K562 (cell line): Measurements from ENCODE around the gene SIK3. TPM values are rescaled to one million over a fixed set of nuclear protein-coding genes. Genes with fewer than 3 reads are reported as not detected.

Source experiments
- ARHGAP35 ChIP-seq: fragments of 450-650 bp; IDR thresholded peaks from 2 replicates; pipeline ENCODE4 v1.6.1; 2018; ENCODE audit not compliant: partially characterized antibody
- BHLHE40 ChIP-seq: IDR thresholded peaks from 2 replicates; pipeline ENCODE4 v1.6.1; 2011; ENCODE audit warnings: low read length, improper control_type of control experiment
- BRD9 ChIP-seq: fragments of 450-650 bp; IDR thresholded peaks from 2 replicates; pipeline ENCODE4 v1.6.1; 2018; ENCODE audit warnings: low read depth; ENCODE audit not compliant: partially characterized antibody
- CREBBP ChIP-seq: IDR thresholded peaks from one replicate; pipeline ENCODE4 v1.6.1; 2012; ENCODE audit warnings: low read depth, mild to moderate bottlenecking, control low read depth, inconsistent platforms, low read length
- CSDE1 ChIP-seq, 2 experiments: fragments of 450-650 bp; IDR thresholded peaks; 2 replicates each; pipeline ENCODE4 v1.6.1; 2016; ENCODE audit warnings: mild to moderate bottlenecking in 1 of 2
- EP300 ChIP-seq: IDR thresholded peaks from 2 replicates; pipeline ENCODE4 v1.6.1; 2012; ENCODE audit warnings: low read length, improper control_type of control experiment
- ETV6 ChIP-seq, 3 experiments: fragments of 150-350 bp in 1 of 3; sonication (generic) in 1 of 3; formaldehyde crosslinking in 1 of 3; IDR thresholded peaks; 2 replicates each; pipeline versions ENCODE4 v1.6.1 to v1.8.0; 2014 to 2022; ENCODE audit warnings: borderline replicate concordance in 2 of 3, low read depth in 2 of 3, antibody characterized with exemption in 1 of 3, low read length in 1 of 3, mild to moderate bottlenecking in 1 of 3, missing genetic modification reagents in 1 of 3
- IRF2 ChIP-seq: sonication (generic); formaldehyde crosslinking; IDR thresholded peaks from 2 replicates; pipeline ENCODE4 v1.8.1; 2022; ENCODE audit warnings: mild to moderate bottlenecking, missing genetic modification reagents
- KDM1A ChIP-seq, 2 experiments: fragments of 450-650 bp; IDR thresholded peaks; 2 replicates each; pipeline ENCODE4 v1.6.1; 2016; ENCODE audit warnings: mild to moderate bottlenecking in 2 of 2
- MAZ ChIP-seq, 2 experiments: fragments of 450-650 bp in 1 of 2; sonication (generic) in 1 of 2; formaldehyde crosslinking; IDR thresholded peaks in 1 of 2; conservative IDR thresholded peaks in 1 of 2; 2 replicates each; pipeline versions ENCODE4 v1.4.0 to v1.5.0; 2020; ENCODE audit warnings: mild to moderate bottlenecking in 1 of 2, missing genetic modification reagents in 1 of 2
- POLR2AphosphoS5 ChIP-seq: IDR thresholded peaks from 2 replicates; pipeline ENCODE4 v1.6.1; 2011; ENCODE audit warnings: mild to moderate bottlenecking, low read depth, low read length, moderate library complexity; ENCODE audit not compliant: control insufficient read depth, insufficient read depth
- POLR3G ChIP-seq: IDR thresholded peaks from 2 replicates; pipeline ENCODE4 v1.6.1; 2011; ENCODE audit not compliant: insufficient read length, insufficient replicate concordance; ENCODE audit errors: extremely low read depth
- TBL1XR1 ChIP-seq, 2 experiments: IDR thresholded peaks; 2 replicates each; pipeline ENCODE4 v1.6.1; 2012; ENCODE audit warnings: improper control_type of control experiment in 2 of 2, low read length in 2 of 2, mild to moderate bottlenecking in 1 of 2
- TFE3 ChIP-seq: fragments of 450-650 bp; formaldehyde crosslinking; IDR thresholded peaks from 2 replicates; pipeline ENCODE4 v1.4.0; 2020; ENCODE audit warnings: mild to moderate bottlenecking, mixed read lengths
- ZNF780A ChIP-seq: fragments of 250-450 bp; sonication (Bioruptor Pico); IDR thresholded peaks from 2 replicates; pipeline ENCODE4 v1.5.0; 2021; ENCODE audit warnings: mild to moderate bottlenecking
- polyA plus RNA-seq, 8 experiments: library from polyadenylated mRNA; depleted of rRNA in 4 of 8; stranded (reverse) in 5 of 8; unstranded in 3 of 8; fragments of >200 nt; fragmentation: Nextera tagmentation in 2 of 8; fragmentation: Illumina TruSeq in 1 of 8; extraction: Ambion mirVana in 2 of 8; extraction: Trizol in 1 of 8; gene quantifications; 2 replicates each; pipeline versions ENCODE4 v1.2.1 to v1.2.3, GENCODE V29; 2011 to 2014; ENCODE audit warnings: inconsistent platforms in 1 of 8, missing spikeins in 1 of 8
- total RNA-seq, 7 experiments: library from RNA; depleted of rRNA in 6 of 7; stranded (reverse); fragments of >200 nt in 6 of 7; fragmentation: Illumina TruSeq in 2 of 7; extraction: Trizol in 2 of 7; gene quantifications; 2 replicates each; pipeline versions ENCODE4 v1.2.1 to v1.2.3, GENCODE V29; 2011 to 2021; ENCODE audit warnings: low replicate concordance in 1 of 7
- TF ChIP-seq, protein P1 (sequence below): fragments of 450-650 bp; IDR thresholded peaks from 2 replicates; pipeline ENCODE4 v1.6.1; 2016; ENCODE audit warnings: missing biosample characterization, missing genetic modification characterization
- TF ChIP-seq, protein P2 (sequence below): fragments of 200-400 bp; formaldehyde crosslinking; IDR thresholded peaks from 2 replicates; pipeline ENCODE4 v1.6.1; 2017; ENCODE audit warnings: mild to moderate bottlenecking, low read depth, low read length, moderate library complexity
- TF ChIP-seq, protein P3 (sequence below): fragments of 450-650 bp; IDR thresholded peaks from 2 replicates; pipeline ENCODE4 v1.6.1; 2018; ENCODE audit not compliant: partially characterized antibody

The SIK3 gene
- total and polyA plus RNA-seq, 9 of the 15 experiments (the other 6 are each of a cell fraction or from before 2014, with no cell fraction given), result 1.6 to 21.6 (median 8.0) TPM

GRCh38 chr11:117095284-117096161 is 2.7 kb downstream of the SIK3 start (continued):
- TF ChIP-seq ETV6 (IDR thresholded peaks at IDR 0.05; ENCODE audit: borderline replicate concordance in 1 of 2, low read depth in 2 of 2, low read length in 1 of 2), result no peak
- no peak for TF ChIP-seq ETV6 (CRISPR knock-in tag; IDR thresholded peaks at IDR 0.05; ENCODE audit: borderline replicate concordance)
- no peak for TF ChIP-seq POLR3G
- TF ChIP-seq EP300, result peak; percentile 47; the same call in 1 of the 2 replicates
- TF ChIP-seq, protein P1, sequence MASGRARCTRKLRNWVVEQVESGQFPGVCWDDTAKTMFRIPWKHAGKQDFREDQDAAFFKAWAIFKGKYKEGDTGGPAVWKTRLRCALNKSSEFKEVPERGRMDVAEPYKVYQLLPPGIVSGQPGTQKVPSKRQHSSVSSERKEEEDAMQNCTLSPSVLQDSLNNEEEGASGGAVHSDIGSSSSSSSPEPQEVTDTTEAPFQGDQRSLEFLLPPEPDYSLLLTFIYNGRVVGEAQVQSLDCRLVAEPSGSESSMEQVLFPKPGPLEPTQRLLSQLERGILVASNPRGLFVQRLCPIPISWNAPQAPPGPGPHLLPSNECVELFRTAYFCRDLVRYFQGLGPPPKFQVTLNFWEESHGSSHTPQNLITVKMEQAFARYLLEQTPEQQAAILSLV (tag), result 0 out of 2 replicates have a peak, but pooled peaks have one; percentile 13
- TF ChIP-seq KDM1A (IDR thresholded peaks at IDR 0.05), result peak; percentile 94
- TF ChIP-seq, protein P2, sequence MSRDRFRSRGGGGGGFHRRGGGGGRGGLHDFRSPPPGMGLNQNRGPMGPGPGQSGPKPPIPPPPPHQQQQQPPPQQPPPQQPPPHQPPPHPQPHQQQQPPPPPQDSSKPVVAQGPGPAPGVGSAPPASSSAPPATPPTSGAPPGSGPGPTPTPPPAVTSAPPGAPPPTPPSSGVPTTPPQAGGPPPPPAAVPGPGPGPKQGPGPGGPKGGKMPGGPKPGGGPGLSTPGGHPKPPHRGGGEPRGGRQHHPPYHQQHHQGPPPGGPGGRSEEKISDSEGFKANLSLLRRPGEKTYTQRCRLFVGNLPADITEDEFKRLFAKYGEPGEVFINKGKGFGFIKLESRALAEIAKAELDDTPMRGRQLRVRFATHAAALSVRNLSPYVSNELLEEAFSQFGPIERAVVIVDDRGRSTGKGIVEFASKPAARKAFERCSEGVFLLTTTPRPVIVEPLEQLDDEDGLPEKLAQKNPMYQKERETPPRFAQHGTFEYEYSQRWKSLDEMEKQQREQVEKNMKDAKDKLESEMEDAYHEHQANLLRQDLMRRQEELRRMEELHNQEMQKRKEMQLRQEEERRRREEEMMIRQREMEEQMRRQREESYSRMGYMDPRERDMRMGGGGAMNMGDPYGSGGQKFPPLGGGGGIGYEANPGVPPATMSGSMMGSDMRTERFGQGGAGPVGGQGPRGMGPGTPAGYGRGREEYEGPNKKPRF, result no peak
- no peak for TF ChIP-seq BHLHE40
- TF ChIP-seq TBL1XR1 (IDR thresholded peaks at IDR 0.05; ENCODE audit: low read length in 2 of 2), result peak in 1 of 2 experiments; percentile 30; a peak in 1 of 4 replicates
- TF ChIP-seq, protein P3, sequence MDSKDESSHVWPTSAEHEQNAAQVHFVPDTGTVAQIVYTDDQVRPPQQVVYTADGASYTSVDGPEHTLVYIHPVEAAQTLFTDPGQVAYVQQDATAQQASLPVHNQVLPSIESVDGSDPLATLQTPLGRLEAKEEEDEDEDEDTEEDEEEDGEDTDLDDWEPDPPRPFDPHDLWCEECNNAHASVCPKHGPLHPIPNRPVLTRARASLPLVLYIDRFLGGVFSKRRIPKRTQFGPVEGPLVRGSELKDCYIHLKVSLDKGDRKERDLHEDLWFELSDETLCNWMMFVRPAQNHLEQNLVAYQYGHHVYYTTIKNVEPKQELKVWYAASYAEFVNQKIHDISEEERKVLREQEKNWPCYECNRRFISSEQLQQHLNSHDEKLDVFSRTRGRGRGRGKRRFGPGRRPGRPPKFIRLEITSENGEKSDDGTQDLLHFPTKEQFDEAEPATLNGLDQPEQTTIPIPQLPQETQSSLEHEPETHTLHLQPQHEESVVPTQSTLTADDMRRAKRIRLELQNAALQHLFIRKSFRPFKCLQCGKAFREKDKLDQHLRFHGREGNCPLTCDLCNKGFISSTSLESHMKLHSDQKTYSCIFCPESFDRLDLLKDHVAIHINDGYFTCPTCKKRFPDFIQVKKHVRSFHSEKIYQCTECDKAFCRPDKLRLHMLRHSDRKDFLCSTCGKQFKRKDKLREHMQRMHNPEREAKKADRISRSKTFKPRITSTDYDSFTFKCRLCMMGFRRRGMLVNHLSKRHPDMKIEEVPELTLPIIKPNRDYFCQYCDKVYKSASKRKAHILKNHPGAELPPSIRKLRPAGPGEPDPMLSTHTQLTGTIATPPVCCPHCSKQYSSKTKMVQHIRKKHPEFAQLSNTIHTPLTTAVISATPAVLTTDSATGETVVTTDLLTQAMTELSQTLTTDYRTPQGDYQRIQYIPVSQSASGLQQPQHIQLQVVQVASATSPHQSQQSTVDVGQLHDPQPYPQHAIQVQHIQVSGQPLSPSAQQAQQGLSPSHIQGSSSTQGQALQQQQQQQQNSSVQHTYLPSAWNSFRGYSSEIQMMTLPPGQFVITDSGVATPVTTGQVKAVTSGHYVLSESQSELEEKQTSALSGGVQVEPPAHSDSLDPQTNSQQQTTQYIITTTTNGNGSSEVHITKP, result peak; percentile 30
- TF ChIP-seq CSDE1 (IDR thresholded peaks at IDR 0.05), result no peak
- no peak for TF ChIP-seq ZNF780A (CRISPR knock-in tag)
- TF ChIP-seq TFE3 (CRISPR knock-in tag), result no peak
- no peak for TF ChIP-seq IRF2 (CRISPR knock-in tag)
- no peak for TF ChIP-seq MAZ (CRISPR knock-in tag; conservative IDR thresholded peaks at IDR 0.05 in 1 of 2, IDR thresholded peaks at IDR 0.05 in 1 of 2)
- no peak for TF ChIP-seq BRD9
- no peak for TF ChIP-seq CREBBP
- no peak for TF ChIP-seq ARHGAP35
- peak; percentile 67 for TF ChIP-seq POLR2AphosphoS5
